Ovary (tissue), 3 donors: Measurements from ENCODE around the gene ASAP2.

Source experiments
- CTCF ChIP-seq, 3 donors: fragments of 450-650 bp in 2 of 3; fragments of 200-600 bp in 1 of 3; IDR thresholded peaks; one replicate each; pipeline versions ENCODE4 v1.5.1 to v1.8.0; 2016 to 2022; ENCODE audit warnings: antibody characterized with exemption in 3 of 3, mild to moderate bottlenecking in 1 of 3
- EP300 ChIP-seq: sonication (generic); formaldehyde crosslinking; IDR thresholded peaks from one replicate; pipeline ENCODE4 v1.6.1; 2017; ENCODE audit warnings: antibody characterized with exemption
- POLR2A ChIP-seq: fragments of 450-650 bp; IDR thresholded peaks from one replicate; pipeline ENCODE4 v1.6.1; 2017; ENCODE audit warnings: antibody characterized with exemption, mild to moderate bottlenecking, moderate library complexity
- donor health status: DM: no; HTN: no; CAD: no.

DNA sequence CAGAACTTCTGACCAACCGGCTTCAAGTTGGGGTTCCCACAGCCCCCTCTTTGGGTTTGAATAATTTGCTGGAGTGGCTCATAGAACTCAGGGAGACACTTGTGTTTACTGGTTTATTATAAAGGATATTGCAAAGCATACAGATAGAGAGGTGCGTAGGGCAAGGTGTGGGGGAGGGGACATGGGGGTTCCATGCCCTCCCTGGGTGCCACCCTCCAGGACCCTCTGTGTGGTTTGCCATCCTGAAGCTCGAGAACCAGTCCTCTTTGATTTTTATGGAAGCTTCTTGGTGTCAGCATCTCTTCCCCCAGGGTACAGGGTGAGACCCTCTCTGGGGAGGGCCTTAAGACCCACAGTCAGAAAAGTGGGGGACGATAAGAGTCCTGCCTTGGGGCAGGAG, 177.9 kb downstream of the ASAP2 start:
- TF ChIP-seq POLR2A: no peak
- no peak for TF ChIP-seq CTCF (IDR thresholded peaks at IDR 0.05)
- TF ChIP-seq EP300: no peak
